Ishikawa (cell line): ENCODE data around the gene NCOA6.

Source experiments
- CEBPB ChIP-seq: IDR thresholded peaks from 2 replicates; pipeline ENCODE4 v1.6.1; 2012
- CREB1 ChIP-seq: IDR thresholded peaks from 2 replicates; pipeline ENCODE4 v1.6.1; 2012; ENCODE audit warnings: low read depth
- EP300 ChIP-seq: IDR thresholded peaks from 2 replicates; pipeline ENCODE4 v1.6.1; 2012; ENCODE audit warnings: borderline replicate concordance
- FOXM1 ChIP-seq: IDR thresholded peaks from 2 replicates; pipeline ENCODE4 v1.6.1; 2012; ENCODE audit warnings: low read depth, borderline replicate concordance
- MAX ChIP-seq: IDR thresholded peaks from 2 replicates; pipeline ENCODE4 v1.6.1; 2012
- NFIC ChIP-seq: IDR thresholded peaks from 2 replicates; pipeline ENCODE4 v1.6.1; 2012
- REST ChIP-seq: IDR thresholded peaks from 2 replicates; pipeline ENCODE4 v1.6.1; 2012; ENCODE audit warnings: low read depth, mild to moderate bottlenecking
- TAF1 ChIP-seq: IDR thresholded peaks from 2 replicates; pipeline ENCODE4 v1.6.1; 2012; ENCODE audit warnings: low read depth, mild to moderate bottlenecking
- TEAD4 ChIP-seq: IDR thresholded peaks from 2 replicates; pipeline ENCODE4 v1.6.1; 2012
- USF1 ChIP-seq: IDR thresholded peaks from 2 replicates; pipeline ENCODE4 v1.6.1; 2012
- YY1 ChIP-seq: IDR thresholded peaks from 2 replicates; pipeline ENCODE4 v1.6.1; 2012; ENCODE audit warnings: low read depth

GRCh38 chr20:34751453-34751852 lies 74.0 kb downstream of the NCOA6 start:
- TF ChIP-seq YY1 (no peak), EP300 (no peak), MAX (no peak), FOXM1 (no peak), TEAD4 (no peak), CEBPB (no peak), NFIC (no peak), USF1 (no peak), REST (no peak), CREB1 (no peak), TAF1 (no peak)
